Measurements from ENCODE around the gene EHBP1.

GRCh38 chr2:63060472-63060991, 355.0 kb downstream of the EHBP1 start:
- no peak for TF ChIP-seq POLR2A (IDR thresholded peaks at IDR 0.05)
- no peak for TF ChIP-seq CTCF (IDR thresholded peaks at IDR 0.05)
